Brain microvascular endothelial cell (primary cell): Measurements from ENCODE around the gene METTL22.
"Not testable (repeated sequence)": the region's sequence is repeated elsewhere in the genome, so short reads cannot be mapped to it uniquely, and the experiment has no call there.

Experiments used
- DNase-seq: peaks from one replicate; pipeline ENCODE4 v3.0.0-alpha.2; 2020
- H3K27ac ChIP-seq: fragments of 250-450 bp; sonication (Bioruptor Pico); 2 replicates; pipeline ENCODE4 v1.5.1; 2020; ENCODE audit warnings: mild to moderate bottlenecking, moderate library complexity
- H3K27me3 ChIP-seq: fragments of 250-450 bp; sonication (Bioruptor Pico); replicated peaks from 2 replicates; pipeline ENCODE4 v1.5.1; 2020; ENCODE audit warnings: mild to moderate bottlenecking
- H3K36me3 ChIP-seq: fragments of 250-450 bp; sonication (Bioruptor Pico); replicated peaks from 2 replicates; pipeline ENCODE4 v1.5.1; 2020; ENCODE audit warnings: mild to moderate bottlenecking
- H3K4me3 ChIP-seq: 2 replicates; pipeline ENCODE4 v1.5.1; 2011; ENCODE audit warnings: low read depth, mild to moderate bottlenecking, control low read depth, low read length, moderate library complexity
- CTCF ChIP-seq: IDR thresholded peaks from 2 replicates; pipeline ENCODE4 v1.5.1; 2011; ENCODE audit warnings: low read depth, mild to moderate bottlenecking, moderate library complexity, low read length, control low read depth, inconsistent platforms; ENCODE audit errors: missing control alignments
- in situ Hi-C: cut with HindIII; loops from 2 replicates; pipeline ENCODE4 v1.10.0; 2017; ENCODE audit warnings: low sequenced_read_pairs, low pct_ligation_motif_present

METTL22 gene

GRCh38 chr16:8647721-8648318 lies 26.3 kb downstream of the METTL22 start:
- Histone ChIP-seq H3K27me3 (no peaks in the 10 kb centered on the region), H3K27ac (no peak overlapping the region), H3K4me3 (no peak overlapping the region), H3K36me3 (peaks cover 44% of the 10 kb centered on the region)
- no peak for TF ChIP-seq CTCF
- in situ Hi-C loops, result no loop called here
- no peak for DNase-seq

- DNase-seq, result no peak
- Histone ChIP-seq H3K36me3 (peaks cover 33% of the 10 kb centered on the region), H3K27me3 (no peaks in the 10 kb centered on the region), H3K4me3 (no peak overlapping the region), H3K27ac (no peak overlapping the region)
- no peak for TF ChIP-seq CTCF
- in situ Hi-C loops, result no loop called here
Measured at GRCh38 chr16:8648877-8649276, 27.4 kb downstream of the METTL22 start.

- in situ Hi-C loops, result no loop called here
- no peak overlapping the region for H3K27ac ChIP-seq
- no peak for DNase-seq
- peaks cover 24% of the 10 kb centered on the region for H3K36me3 ChIP-seq
- H3K27me3 ChIP-seq, result no peaks in the 10 kb centered on the region
- H3K4me3 ChIP-seq, result no peak overlapping the region
- no peak for TF ChIP-seq CTCF
Measured at GRCh38 chr16:8649829-8650554, 28.5 kb downstream of the METTL22 start.

- peak; percentile 71 for TF ChIP-seq CTCF
- H3K36me3 ChIP-seq, result peaks cover 13% of the 10 kb centered on the region
- peak; percentile 34 for DNase-seq
- H3K27me3 ChIP-seq, H3K4me3 ChIP-seq, in situ Hi-C loops, H3K27ac ChIP-seq: not testable (repeated sequence)
Measured at GRCh38 chr16:8651958-8652357, 30.5 kb downstream of the METTL22 start.

- in situ Hi-C loops, result no loop called here
- no peaks in the 10 kb centered on the region for H3K36me3 ChIP-seq
- H3K27ac ChIP-seq, result no peak overlapping the region
- DNase-seq, result peak; percentile 14
- TF ChIP-seq CTCF, result peak; percentile 72
- no peak overlapping the region for H3K4me3 ChIP-seq
- H3K27me3 ChIP-seq, result no peaks in the 10 kb centered on the region
Measured at GRCh38 chr16:8655184-8655717, 33.8 kb downstream of the METTL22 start.
